Testis (tissue), 3 donors: Measurements from ENCODE around the gene CDK14. TPM values are rescaled to one million over a fixed set of nuclear protein-coding genes. Genes with fewer than 3 reads are reported as not detected.
"Not testable (repeated sequence)": the region's sequence is repeated elsewhere in the genome, so short reads cannot be mapped to it uniquely, and the experiment has no call there.

Experiments used
- DNase-seq: peaks from one replicate; pipeline ENCODE4 v3.0.0-alpha.2; 2019
- H3K27ac ChIP-seq, 2 donors: fragments of 200-600 bp; sonication (generic); one replicate each; pipeline ENCODE4 v1.5.1; 2019
- H3K27me3 ChIP-seq: fragments of 200-600 bp; sonication (generic); one replicate; pipeline ENCODE4 v1.5.1; 2019
- H3K36me3 ChIP-seq: fragments of 200-600 bp; sonication (generic); one replicate; pipeline ENCODE4 v1.5.1; 2017; ENCODE audit warnings: low read depth; ENCODE audit errors: missing control alignments
- H3K4me1 ChIP-seq: fragments of 200-600 bp; sonication (generic); one replicate; pipeline ENCODE4 v1.5.1; 2019
- H3K4me3 ChIP-seq, 2 donors: fragments of 200-600 bp; sonication (generic); one replicate each; pipeline ENCODE4 v1.5.1; 2017 to 2019
- H3K9me3 ChIP-seq: fragments of 200-600 bp; sonication (generic); one replicate; pipeline ENCODE4 v1.5.1; 2017
- CTCF ChIP-seq, 3 experiments: fragments of 450-650 bp in 2 of 3; fragments of 200-600 bp in 1 of 3; sonication (generic) in 1 of 3; IDR thresholded peaks; one replicate each; pipeline ENCODE4 v1.5.1; 2016 to 2019; ENCODE audit warnings: antibody characterized with exemption in 3 of 3, mild to moderate bottlenecking in 2 of 3, moderate library complexity in 1 of 3
- POLR2A ChIP-seq: fragments of 450-650 bp; IDR thresholded peaks from one replicate; pipeline ENCODE4 v1.6.1; 2017; ENCODE audit warnings: antibody characterized with exemption, mild to moderate bottlenecking, moderate library complexity
- WGBS, 2 donors: methylation state at CpG; one replicate each; pipeline ENCODE4 v1.1.5; 2018; 5-methylcytosine and 5-hydroxymethylcytosine counted together
- intact Hi-C: fragments of 100-400 bp; cut with DNase I; formaldehyde crosslinking; loops from one replicate; pipeline ENCODE4 v1.15.1; 2023; ENCODE audit warnings: low total_unique reads
- polyA plus RNA-seq: library from polyadenylated mRNA; stranded (reverse); fragments of 350-450 nt; fragmentation: Illumina TruSeq; extraction: RNeasy Lipid Tissue Mini Kit (QIAGEN cat#74804); gene quantifications from one replicate; pipeline ENCODE4 v1.2.3, GENCODE V29; 2014; ENCODE audit warnings: low read depth, low replicate concordance; ENCODE audit not compliant: insufficient read depth
- total RNA-seq, 2 donors: library from RNA; depleted of rRNA; stranded (reverse); fragments of >200 nt; gene quantifications; one replicate each; pipeline ENCODE4 v1.2.3, GENCODE V29; 2016

Gene CDK14
- total and polyA plus RNA-seq, 3 donors from 2014 or later: 18.9 to 22.7 (median 19.5) TPM

DNA sequence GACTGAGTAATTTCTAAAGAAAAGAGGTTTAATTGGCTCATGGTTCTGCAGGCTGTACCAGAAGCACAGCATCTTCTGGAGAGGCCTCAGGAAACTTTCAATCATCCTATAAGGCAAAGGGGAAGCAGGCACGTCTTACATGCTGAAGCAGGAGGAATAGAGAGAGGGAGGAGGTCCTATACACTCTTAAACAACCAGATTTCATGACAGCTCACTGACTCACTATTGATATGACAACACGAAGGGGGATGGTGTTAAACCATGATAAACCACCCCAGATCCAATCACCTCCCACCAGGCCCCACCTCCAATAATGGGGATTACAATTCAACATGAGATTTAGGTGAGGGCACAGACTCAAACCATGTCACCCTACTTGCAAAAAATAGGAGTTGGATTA lies 201.5 kb downstream of the CDK14 start:
- Histone ChIP-seq H3K27ac (no peak overlapping the region), H3K4me1 (no peaks in the 10 kb centered on the region), H3K9me3 (no peaks in the 10 kb centered on the region), H3K4me3 (no peak overlapping the region), H3K36me3 (no peaks in the 10 kb centered on the region), H3K27me3 (no peaks in the 10 kb centered on the region)
- WGBS, 2 donors: 92 to 93% methylated on average over 2 of the region's 2 CpGs
- intact Hi-C loops: no loop called here
- no peak for DNase-seq
- TF ChIP-seq CTCF (IDR thresholded peaks at IDR 0.05): no peak
- no peak for TF ChIP-seq POLR2A

DNA sequence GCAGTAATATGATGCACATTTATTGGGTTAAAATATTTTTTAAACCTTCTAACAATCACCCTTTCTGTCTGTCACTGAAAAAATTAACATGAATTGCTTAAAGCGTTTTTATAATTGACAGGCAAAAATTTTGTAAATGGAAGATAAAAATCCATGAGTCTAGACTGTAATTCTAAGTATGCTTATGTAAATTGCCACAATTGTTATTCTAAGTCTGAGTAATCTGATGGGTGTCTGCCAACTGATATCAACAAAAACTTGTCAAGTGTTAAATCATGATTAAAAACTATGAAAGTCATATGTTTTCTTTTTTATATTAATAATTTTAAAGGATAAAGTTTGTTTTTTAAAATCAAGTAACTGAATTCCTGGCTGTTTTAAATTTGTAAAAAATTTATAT lies 208.2 kb downstream of the CDK14 start:
- intact Hi-C loops: no loop called here
- no peaks in the 10 kb centered on the region for H3K9me3 ChIP-seq
- TF ChIP-seq POLR2A: no peak
- no peak for TF ChIP-seq CTCF (IDR thresholded peaks at IDR 0.05)
- H3K4me3 ChIP-seq: no peak overlapping the region
- H3K36me3 ChIP-seq: no peaks in the 10 kb centered on the region
- H3K4me1 ChIP-seq: no peaks in the 10 kb centered on the region
- WGBS, 2 donors: 85 to 87% methylated on average over 1 of the region's 1 CpG
- no peaks in the 10 kb centered on the region for H3K27me3 ChIP-seq
- H3K27ac ChIP-seq: no peak overlapping the region
- DNase-seq: no peak

- H3K4me1 ChIP-seq, H3K36me3 ChIP-seq, DNase-seq, intact Hi-C loops, H3K27me3 ChIP-seq, H3K4me3 ChIP-seq, H3K27ac ChIP-seq, H3K9me3 ChIP-seq: not testable (repeated sequence)
- WGBS, 2 donors: 84 to 88% methylated on average over 2 of the region's 2 CpGs
These were observed 219.4 kb downstream of the CDK14 start for GRCh38 chr7:90815552-90815951.

GRCh38 chr7:90816511-90817142 lies 220.5 kb downstream of the CDK14 start:
- TF ChIP-seq CTCF (IDR thresholded peaks at IDR 0.05) (no peak), POLR2A (no peak)
- Histone ChIP-seq H3K4me3 (no peak overlapping the region), H3K27ac (no peak overlapping the region), H3K36me3 (no peaks in the 10 kb centered on the region), H3K27me3 (no peaks in the 10 kb centered on the region), H3K4me1 (no peaks in the 10 kb centered on the region), H3K9me3 (no peaks in the 10 kb centered on the region)
- intact Hi-C loops: no loop called here
- DNase-seq: no peak
- WGBS, 2 donors: 85 to 87% methylated on average over 6 of the region's 6 CpGs

DNA sequence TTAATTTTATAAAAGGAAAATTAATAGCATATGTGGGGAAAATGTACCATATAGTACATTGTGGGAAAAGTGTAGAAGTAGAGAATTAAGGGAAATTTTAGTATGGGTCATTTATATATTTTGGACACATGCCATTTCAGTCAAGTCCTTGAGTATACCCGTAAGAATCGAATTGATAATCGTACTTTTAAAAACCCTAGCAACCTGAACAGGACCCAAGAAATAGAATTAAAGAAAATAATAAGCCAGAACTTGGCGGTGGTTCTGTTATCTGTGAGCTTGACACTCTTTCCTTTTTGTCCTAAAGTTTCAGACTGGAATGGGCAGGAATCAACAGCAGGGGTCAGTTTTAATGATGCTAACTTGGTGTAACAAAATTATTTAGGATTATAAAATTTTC lies 221.0 kb downstream of the CDK14 start:
- intact Hi-C loops: no loop called here
- Histone ChIP-seq H3K4me1 (no peaks in the 10 kb centered on the region), H3K4me3 (no peak overlapping the region), H3K9me3 (no peaks in the 10 kb centered on the region), H3K27ac (no peak overlapping the region), H3K36me3 (no peaks in the 10 kb centered on the region), H3K27me3 (no peaks in the 10 kb centered on the region)
- 46 to 64% methylated on average over 4 of the region's 4 CpGs for WGBS, 2 donors
- TF ChIP-seq CTCF (IDR thresholded peaks at IDR 0.05): no peak
- TF ChIP-seq POLR2A: no peak
- no peak for DNase-seq
